ENCODE results near the gene DDX27. TPM values are rescaled to one million over a fixed set of nuclear protein-coding genes. Genes with fewer than 3 reads are reported as not detected.
"Not testable (repeated sequence)": the region's sequence is repeated elsewhere in the genome, so short reads cannot be mapped to it uniquely, and the experiment has no call there.

The DDX27 gene
- total RNA-seq, 2 donors from 2014 or later, result 32.9 to 35.0 TPM

GRCh38 chr20:49187330-49187850, 31.8 kb upstream of the DDX27 start:
- Histone ChIP-seq H3K27ac (peak overlapping the region; percentile 90 to 95), H3K36me3 (no peaks in the 10 kb centered on the region), H3K27me3 (replicated peaks; ENCODE audit: insufficient read depth) (no peaks in the 10 kb centered on the region), H3K4me1 (replicated peaks) (peaks cover 5% of the 10 kb centered on the region), H3K9me3 (no peaks in the 10 kb centered on the region), H3K4me3 (peak overlapping the region; percentile 90 to 92)
- 0% methylated on average over 29 of the region's 29 CpGs for WGBS
- peak; percentile 23 for DNase-seq (ENCODE audit: low spot score)
- intact Hi-C loops (cut with DNase I), result no loop called here
- TF ChIP-seq POLR2AphosphoS5 (IDR thresholded peaks at IDR 0.05) (no peak), CTCF (IDR thresholded peaks at IDR 0.05) (no peak), POLR2A (IDR thresholded peaks at IDR 0.05) (no peak)

- H3K36me3 ChIP-seq, result no peaks in the 10 kb centered on the region
- intact Hi-C loops (cut with DNase I), result no loop called here
- TF ChIP-seq POLR2AphosphoS5 (IDR thresholded peaks at IDR 0.05) (peak; percentile 88), POLR2A (IDR thresholded peaks at IDR 0.05) (peak; percentile 68), CTCF (IDR thresholded peaks at IDR 0.05) (peak in 1 of 4 experiments; percentile 13)
- H3K9me3 ChIP-seq, result no peaks in the 10 kb centered on the region
- peak within 1 kb of the TSS; percentile 90 to 95 for H3K27ac ChIP-seq
- WGBS, result under 1% methylated on average over 76 of the region's 89 CpGs
- peaks cover 5% of the 10 kb centered on the region for H3K4me1 ChIP-seq (replicated peaks)
- H3K4me3 ChIP-seq, result peak within 1 kb of the TSS; percentile 90 to 92
- H3K27me3 ChIP-seq (replicated peaks; ENCODE audit: insufficient read depth), result no peaks in the 10 kb centered on the region
- peak; percentile 94 for DNase-seq (ENCODE audit: low spot score)
Observed at GRCh38 chr20:49187851-49188641, 31.2 kb upstream of the DDX27 start, which contains the start of gene STAU1. TSS of gene STAU1 (minus strand) at chr20:49188334. CDS start at chr20:49166201, 22,133 bp downstream.

- DNase-seq (ENCODE audit: low spot score); intact Hi-C loops (cut with DNase I); H3K4me1 ChIP-seq (replicated peaks); H3K36me3 ChIP-seq; H3K27me3 ChIP-seq (replicated peaks; ENCODE audit: insufficient read depth); H3K9me3 ChIP-seq; H3K4me3 ChIP-seq; H3K27ac ChIP-seq: not testable (repeated sequence)
- WGBS, result 82% methylated on average over 11 of the region's 11 CpGs
Observed at GRCh38 chr20:49192944-49193518, 26.2 kb upstream of the DDX27 start.

- Histone ChIP-seq H3K27me3 (replicated peaks; ENCODE audit: insufficient read depth) (no peaks in the 10 kb centered on the region), H3K4me3 (no peak overlapping the region), H3K9me3 (no peaks in the 10 kb centered on the region), H3K36me3 (no peaks in the 10 kb centered on the region), H3K4me1 (replicated peaks) (no peaks in the 10 kb centered on the region), H3K27ac (no peak overlapping the region)
- no peak for DNase-seq (ENCODE audit: low spot score)
- 89% methylated on average over 4 of the region's 4 CpGs for WGBS
- TF ChIP-seq POLR2A (IDR thresholded peaks at IDR 0.05) (no peak), POLR2AphosphoS5 (IDR thresholded peaks at IDR 0.05) (no peak), CTCF (IDR thresholded peaks at IDR 0.05) (no peak)
- intact Hi-C loops (cut with DNase I), result no loop called here
Observed at GRCh38 chr20:49199729-49200293, 19.4 kb upstream of the DDX27 start.

- no peak for DNase-seq (ENCODE audit: low spot score)
- H3K36me3 ChIP-seq, result no peaks in the 10 kb centered on the region
- no peak overlapping the region for H3K27ac ChIP-seq
- no peak overlapping the region for H3K4me3 ChIP-seq
- no peak for TF ChIP-seq CTCF (IDR thresholded peaks at IDR 0.05)
- TF ChIP-seq POLR2AphosphoS5 (IDR thresholded peaks at IDR 0.05), result no peak
- no peak for TF ChIP-seq POLR2A (IDR thresholded peaks at IDR 0.05)
- H3K9me3 ChIP-seq, result no peaks in the 10 kb centered on the region
- H3K4me1 ChIP-seq (replicated peaks), result no peaks in the 10 kb centered on the region
- WGBS, result 88% methylated on average over 7 of the region's 7 CpGs
- intact Hi-C loops (cut with DNase I), result no loop called here
- H3K27me3 ChIP-seq (replicated peaks; ENCODE audit: insufficient read depth), result no peaks in the 10 kb centered on the region
Observed at GRCh38 chr20:49203011-49203410, 16.2 kb upstream of the DDX27 start.

Data from prostate gland (tissue), 2 donors.